GM23338 (cell line): Measurements from ENCODE around the gene GRIN3A. TPM values are rescaled to one million over a fixed set of nuclear protein-coding genes. Genes with fewer than 3 reads are reported as not detected.

Experiments
- ATAC-seq: fragments of 200-7000 bp; cut with Tn5 transposase; 3 replicates; pipeline ENCODE4 v1.9.1; 2020
- DNase-seq: peaks from one replicate; pipeline ENCODE4 v3.0.0-alpha.2; 2015; ENCODE audit warnings: low spot score
- H2AFZ ChIP-seq: fragments of 200-600 bp; sonication (generic); 2 replicates; pipeline ENCODE4 v1.8.0; 2016; ENCODE audit warnings: antibody characterized with exemption, mild to moderate bottlenecking, moderate library complexity
- H3F3A ChIP-seq: fragments of 200-600 bp; sonication (generic); replicated peaks from 2 replicates; pipeline ENCODE4 v1.8.0; 2017; ENCODE audit warnings: antibody characterized with exemption, mixed run types, low read depth
- H3K27ac ChIP-seq: fragments of 200-600 bp; sonication (generic); 2 replicates; pipeline ENCODE4 v1.6.1; 2016; ENCODE audit warnings: low read depth
- H3K27me3 ChIP-seq: fragments of 200-600 bp; sonication (generic); 2 replicates; pipeline ENCODE4 v1.8.0; 2016; ENCODE audit warnings: mild to moderate bottlenecking, mixed run types, moderate library complexity; ENCODE audit not compliant: insufficient read depth
- H3K36me3 ChIP-seq: fragments of 200-600 bp; sonication (generic); 2 replicates; pipeline ENCODE4 v1.8.0; 2016; ENCODE audit warnings: mild to moderate bottlenecking; ENCODE audit not compliant: insufficient read depth
- H3K4me1 ChIP-seq: fragments of 200-600 bp; sonication (generic); 2 replicates; pipeline ENCODE4 v1.8.0; 2016; ENCODE audit warnings: mild to moderate bottlenecking, moderate library complexity; ENCODE audit not compliant: insufficient read depth
- H3K4me2 ChIP-seq: fragments of 200-600 bp; sonication (generic); 2 replicates; pipeline ENCODE4 v1.7.1; 2017; ENCODE audit warnings: mixed run types
- H3K4me3 ChIP-seq: fragments of 200-600 bp; sonication (generic); 2 replicates; pipeline ENCODE4 v1.6.1; 2016; ENCODE audit warnings: mixed run types
- H3K79me2 ChIP-seq: fragments of 200-600 bp; sonication (generic); replicated peaks from 2 replicates; pipeline ENCODE4 v1.8.0; 2017; ENCODE audit warnings: mild to moderate bottlenecking; ENCODE audit not compliant: insufficient read depth
- H3K9me2 ChIP-seq: fragments of 200-600 bp; sonication (generic); 2 replicates; pipeline ENCODE4 v1.8.0; 2017; ENCODE audit not compliant: insufficient read depth
- H4K20me1 ChIP-seq: fragments of 200-600 bp; sonication (generic); replicated peaks from 2 replicates; pipeline ENCODE4 v1.8.0; 2017; ENCODE audit warnings: mild to moderate bottlenecking; ENCODE audit not compliant: insufficient read depth
- H3K27ac Mint-ChIP-seq: 2 replicates; pipeline ENCODE4 v1.8.0; 2020; ENCODE audit warnings: inconsistent platforms, mild to moderate bottlenecking, moderate library complexity, mixed read lengths
- H3K27me3 Mint-ChIP-seq: 3 replicates; pipeline ENCODE4 v1.8.0; 2022; ENCODE audit warnings: low read depth, mild to moderate bottlenecking, moderate library complexity, mixed read lengths, inconsistent platforms; ENCODE audit not compliant: insufficient read depth, poor library complexity
- H3K36me3 Mint-ChIP-seq: 3 replicates; pipeline ENCODE4 v1.8.0; 2021; ENCODE audit warnings: low read depth, mild to moderate bottlenecking, inconsistent platforms, moderate library complexity, mixed read lengths
- H3K4me1 Mint-ChIP-seq: 3 replicates; pipeline ENCODE4 v1.8.0; 2020; ENCODE audit warnings: mild to moderate bottlenecking, inconsistent platforms, mixed read lengths
- H3K4me3 Mint-ChIP-seq: 3 replicates; pipeline ENCODE4 v1.8.0; 2021; ENCODE audit warnings: moderate library complexity, mild to moderate bottlenecking, inconsistent platforms, mixed read lengths
- H3K9me3 Mint-ChIP-seq: 3 replicates; pipeline ENCODE4 v1.8.0; 2020; ENCODE audit warnings: moderate library complexity, mild to moderate bottlenecking, inconsistent platforms, mixed read lengths
- CTCF ChIP-seq, 2 experiments: fragments of 200-600 bp in 1 of 2; sonication (generic) in 1 of 2; conservative IDR thresholded peaks; 2 replicates each; pipeline versions ENCODE4 v1.5.1 to v1.6.1; 2016 to 2017; ENCODE audit warnings: antibody characterized with exemption in 2 of 2, low read depth in 2 of 2, mild to moderate bottlenecking in 2 of 2, moderate library complexity in 1 of 2
- JUNB ChIP-seq: IDR thresholded peaks from one replicate; pipeline ENCODE4 v1.6.1; 2016; ENCODE audit warnings: antibody characterized with exemption; ENCODE audit not compliant: unreplicated experiment
- POLR2AphosphoS5 ChIP-seq: IDR thresholded peaks from 2 replicates; pipeline ENCODE4 v1.6.1; 2016; ENCODE audit warnings: antibody characterized with exemption, low read depth
- REST ChIP-seq: IDR thresholded peaks from one replicate; pipeline ENCODE4 v1.6.1; 2018; ENCODE audit warnings: antibody characterized with exemption; ENCODE audit not compliant: unreplicated experiment
- ZNF462 ChIP-seq: fragments of 250-450 bp; sonication (Bioruptor Pico); IDR thresholded peaks from 2 replicates; pipeline ENCODE4 v1.5.0; 2020; ENCODE audit warnings: mild to moderate bottlenecking, moderate library complexity
- polyA plus RNA-seq: library from polyadenylated mRNA; unstranded; fragments of >200 nt; fragmentation: Nextera tagmentation; extraction: Ambion mirVana; gene quantifications from 2 replicates; pipeline ENCODE4 v1.2.1, GENCODE V29; 2016
- total RNA-seq: library from RNA; depleted of rRNA; stranded (reverse); fragments of >200 nt; shearing (Covaris generic); gene quantifications from 2 replicates; pipeline ENCODE4 v1.2.3, GENCODE V29; 2014

GRIN3A gene
- total and polyA plus RNA-seq, 2 experiments from 2014 or later, result 0.03 to 0.05 TPM

GRCh38 chr9:101731429-101731828 lies 7.0 kb downstream of the GRIN3A start:
- Mint-ChIP-seq H3K4me3 (no peak overlapping the region), H3K4me1 (peaks cover 19% of the 10 kb centered on the region), H3K9me3 (no peaks in the 10 kb centered on the region), H3K36me3 (no peaks in the 10 kb centered on the region), H3K27me3 (peaks cover 2% of the 10 kb centered on the region), H3K27ac (no peak overlapping the region)
- DNase-seq, result peak; percentile 5
- H3F3A ChIP-seq, result no peaks in the 10 kb centered on the region
- TF ChIP-seq POLR2AphosphoS5, result no peak
- TF ChIP-seq REST, result no peak
- H4K20me1 ChIP-seq, result no peaks in the 10 kb centered on the region
- H3K4me2 ChIP-seq, result no peak overlapping the region
- no peaks in the 10 kb centered on the region for H3K9me2 ChIP-seq
- H3K36me3 ChIP-seq, result no peaks in the 10 kb centered on the region
- ATAC-seq, result no peak
- H3K4me3 ChIP-seq, result no peak overlapping the region
- no peak overlapping the region for H2AFZ ChIP-seq
- H3K79me2 ChIP-seq, result no peaks in the 10 kb centered on the region
- no peak overlapping the region for H3K27ac ChIP-seq
- peaks cover 15% of the 10 kb centered on the region for H3K27me3 ChIP-seq
- peaks cover 13% of the 10 kb centered on the region for H3K4me1 ChIP-seq

GRCh38 chr9:101727612-101728524 lies 10.6 kb downstream of the GRIN3A start:
- Histone ChIP-seq H3K27me3 (no peaks in the 10 kb centered on the region), H3K4me2 (no peak overlapping the region), H2AFZ (no peak overlapping the region), H4K20me1 (no peaks in the 10 kb centered on the region), H3K4me1 (peaks cover 4% of the 10 kb centered on the region), H3F3A (no peaks in the 10 kb centered on the region), H3K9me2 (no peaks in the 10 kb centered on the region), H3K36me3 (no peaks in the 10 kb centered on the region), H3K27ac (no peak overlapping the region), H3K4me3 (no peak overlapping the region), H3K79me2 (no peaks in the 10 kb centered on the region)
- H3K4me1 Mint-ChIP-seq, result peaks cover 14% of the 10 kb centered on the region
- DNase-seq, result peak; percentile 85
- peak; percentile 95 for ATAC-seq
- H3K36me3 Mint-ChIP-seq, result no peaks in the 10 kb centered on the region; the same call in 2 of the 3 replicates
- H3K4me3 Mint-ChIP-seq, result no peak overlapping the region
- peaks cover 2% of the 10 kb centered on the region; the same call in 1 of the 3 replicates for H3K9me3 Mint-ChIP-seq
- no peak overlapping the region for H3K27ac Mint-ChIP-seq
- TF ChIP-seq ZNF462 (CRISPR knock-in tag) (0 out of 2 replicates have a peak, but pooled peaks have one; percentile 19), POLR2AphosphoS5 (no peak), JUNB (no peak), CTCF (conservative IDR thresholded peaks at IDR 0.05; ENCODE audit: low read depth in 2 of 2) (peak; percentile 66 to 84)
- H3K27me3 Mint-ChIP-seq, result no peaks in the 10 kb centered on the region
